ENCODE data around the gene MEIOB.
"Not testable (repeated sequence)": the region's sequence is repeated elsewhere in the genome, so short reads cannot be mapped to it uniquely, and the experiment has no call there.

Gene MEIOB

GRCh38 chr16:1871974-1872635 lies at the start of gene MEIOB:
Gene MEIOB (minus strand): TSS chr16:1872164. CDS start chr16:1868175, 3,989 bp downstream.
- DNase-seq, result no peak

- DNase-seq, result no peak
Measured at GRCh38 chr16:1920727-1921171, 48.8 kb upstream of the MEIOB start.

GRCh38 chr16:1920122-1920521 lies 48.2 kb upstream of the MEIOB start:
- not testable (repeated sequence) for DNase-seq

GRCh38 chr16:1919327-1919998 lies 47.5 kb upstream of the MEIOB start:
- DNase-seq, result no peak

GRCh38 chr16:1918351-1919326 lies 46.7 kb upstream of the MEIOB start, which contains the start of gene HS3ST6:
Gene HS3ST6 (minus strand): TSS chr16:1918415. CDS start chr16:1918323, 92 bp downstream.
- no peak for DNase-seq

- no peak for DNase-seq
Measured at GRCh38 chr16:1917665-1918350, 45.8 kb upstream of the MEIOB start.

GRCh38 chr16:1917056-1917664 lies 45.2 kb upstream of the MEIOB start:
- no peak for DNase-seq

GRCh38 chr16:1916640-1916990 lies 44.7 kb upstream of the MEIOB start:
- DNase-seq, result no peak

GRCh38 chr16:1915732-1916639 lies 44.0 kb upstream of the MEIOB start:
- no peak for DNase-seq

GRCh38 chr16:1914988-1915387 lies 43.0 kb upstream of the MEIOB start:
- no peak for DNase-seq

GRCh38 chr16:1914084-1914608 lies 42.2 kb upstream of the MEIOB start:
- DNase-seq, result no peak

- no peak for DNase-seq
Measured at GRCh38 chr16:1913327-1914083, 41.5 kb upstream of the MEIOB start.

- DNase-seq, result no peak
Measured at GRCh38 chr16:1912215-1912543, 40.2 kb upstream of the MEIOB start.

- DNase-seq, result no peak
Measured at GRCh38 chr16:1911467-1912214, 39.7 kb upstream of the MEIOB start.

GRCh38 chr16:1909561-1910231 lies 37.7 kb upstream of the MEIOB start:
- DNase-seq, result no peak

GRCh38 chr16:1908983-1909382 lies 37.0 kb upstream of the MEIOB start:
- no peak for DNase-seq

GRCh38 chr16:1908184-1908583 lies 36.2 kb upstream of the MEIOB start:
- DNase-seq, result no peak

GRCh38 chr16:1907226-1907860 lies 35.4 kb upstream of the MEIOB start:
- no peak for DNase-seq

GRCh38 chr16:1906846-1907165 lies 34.8 kb upstream of the MEIOB start:
- DNase-seq, result no peak
